Mucosa of rectum (tissue), 2 donors: ENCODE results near the gene CNOT1.

Experiments
- H3K27ac ChIP-seq, 2 donors: one replicate each; pipeline ENCODE4 v1.7.0; 2013; ENCODE audit warnings: inconsistent platforms in 2 of 2, low read depth in 2 of 2, low read length in 2 of 2
- H3K27me3 ChIP-seq, 2 donors: one replicate each; pipeline ENCODE4 v1.7.0; 2013; ENCODE audit warnings: low read length in 2 of 2; ENCODE audit not compliant: control insufficient read depth in 2 of 2, insufficient read depth in 2 of 2
- H3K36me3 ChIP-seq, 2 donors: one replicate each; pipeline ENCODE4 v1.7.0; 2013; ENCODE audit warnings: low read length in 2 of 2; ENCODE audit not compliant: control insufficient read depth in 2 of 2, insufficient read depth in 2 of 2
- H3K4me1 ChIP-seq, 2 donors: one replicate each; pipeline ENCODE4 v1.7.0; 2013; ENCODE audit warnings: low read length in 2 of 2, mild to moderate bottlenecking in 1 of 2; ENCODE audit not compliant: control insufficient read depth in 2 of 2, insufficient read depth in 2 of 2
- H3K4me3 ChIP-seq, 2 donors: one replicate each; pipeline ENCODE4 v1.7.0; 2013; ENCODE audit warnings: low read length in 2 of 2
- H3K9ac ChIP-seq, 2 donors: one replicate each; pipeline ENCODE4 v1.7.0; 2013; ENCODE audit warnings: low read length in 2 of 2, low read depth in 1 of 2, mild to moderate bottlenecking in 1 of 2
- H3K9me3 ChIP-seq, 2 donors: one replicate each; pipeline ENCODE4 v1.7.0; 2013; ENCODE audit warnings: low read length in 2 of 2; ENCODE audit not compliant: control insufficient read depth in 2 of 2
- donor health status: healthy.
- donor health status: Normal muscosa, but diverticular disease.

CNOT1 gene

DNA sequence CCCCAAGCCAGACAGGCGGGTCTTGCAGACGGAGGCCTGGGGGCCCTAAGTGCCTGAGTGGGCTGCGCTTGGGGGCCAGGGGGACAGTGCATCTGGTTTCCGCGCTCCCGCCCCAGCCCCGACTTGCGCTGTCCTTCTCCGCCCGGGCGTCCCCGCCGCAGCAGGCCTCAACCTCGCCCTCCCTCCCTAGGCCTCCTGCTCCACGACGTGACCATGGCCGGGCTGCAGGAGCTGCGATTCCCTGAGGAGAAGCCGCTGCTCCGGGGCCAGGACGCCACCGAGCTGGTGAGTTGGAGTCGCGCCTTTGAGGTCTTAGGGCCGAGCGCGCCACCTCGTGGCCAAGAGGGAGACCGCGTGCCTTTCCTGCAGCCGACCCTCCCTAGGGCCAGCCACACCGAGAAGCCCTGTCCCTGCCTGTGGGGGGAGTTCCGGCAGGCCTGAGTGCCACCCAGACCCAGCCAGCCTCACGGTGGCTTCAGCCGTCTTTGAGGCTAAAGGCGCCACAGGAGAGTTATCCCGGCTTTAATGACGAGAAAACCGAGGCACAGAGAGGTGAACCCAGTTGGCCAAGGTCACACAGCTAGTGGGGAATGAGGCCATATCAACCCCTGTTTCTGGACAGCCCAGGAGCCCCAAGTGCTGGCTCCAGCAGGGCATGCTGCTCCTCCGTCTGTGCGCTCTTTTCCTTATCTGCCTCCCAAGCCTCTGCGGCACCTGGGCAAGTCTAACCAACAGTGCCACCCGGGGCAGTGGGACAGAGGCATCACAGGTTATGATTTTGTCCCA, 141.9 kb downstream of the CNOT1 start:
- no peaks in the 10 kb centered on the region for H3K36me3 ChIP-seq
- H3K9ac ChIP-seq: no peak overlapping the region
- no peaks in the 10 kb centered on the region for H3K27me3 ChIP-seq
- peak overlapping the region in 1 of 2 donors; percentile 23 for H3K4me3 ChIP-seq
- H3K9me3 ChIP-seq: no peaks in the 10 kb centered on the region
- peaks cover 0 to 2% of the 10 kb centered on the region in 2 donors for H3K4me1 ChIP-seq
- no peak overlapping the region for H3K27ac ChIP-seq

- Histone ChIP-seq H3K27me3 (peaks cover 0 to 2% of the 10 kb centered on the region in 2 donors), H3K4me3 (no peak overlapping the region), H3K36me3 (no peaks in the 10 kb centered on the region), H3K4me1 (peaks cover 0 to 2% of the 10 kb centered on the region in 2 donors), H3K27ac (no peak overlapping the region), H3K9me3 (no peaks in the 10 kb centered on the region), H3K9ac (no peak overlapping the region)
These were observed 144.3 kb downstream of the CNOT1 start for GRCh38 chr16:58485184-58485887.

DNA sequence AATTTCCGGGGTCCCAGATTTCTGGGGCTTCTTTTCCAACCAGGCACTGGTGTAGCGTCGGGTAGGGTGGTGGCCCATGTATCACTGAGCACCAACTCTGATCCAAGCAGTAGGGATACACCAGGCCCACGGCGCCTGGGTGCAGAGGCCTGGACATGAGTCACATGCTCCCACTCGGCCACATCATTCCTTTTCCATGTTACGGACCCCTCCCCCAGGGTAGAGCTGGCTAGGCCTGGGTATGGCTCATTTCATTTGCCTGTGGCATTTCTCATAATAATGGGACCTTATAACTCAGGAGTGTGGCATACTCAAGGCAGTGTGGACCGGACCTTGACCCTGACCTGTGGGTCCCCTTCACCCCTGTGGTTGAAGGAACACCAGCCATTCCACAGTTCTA, 147.7 kb downstream of the CNOT1 start:
- Histone ChIP-seq H3K27ac (no peak overlapping the region), H3K36me3 (no peaks in the 10 kb centered on the region), H3K27me3 (peaks cover 0 to 2% of the 10 kb centered on the region in 2 donors), H3K9me3 (no peaks in the 10 kb centered on the region), H3K9ac (no peak overlapping the region), H3K4me3 (no peak overlapping the region), H3K4me1 (no peaks in the 10 kb centered on the region)

DNA sequence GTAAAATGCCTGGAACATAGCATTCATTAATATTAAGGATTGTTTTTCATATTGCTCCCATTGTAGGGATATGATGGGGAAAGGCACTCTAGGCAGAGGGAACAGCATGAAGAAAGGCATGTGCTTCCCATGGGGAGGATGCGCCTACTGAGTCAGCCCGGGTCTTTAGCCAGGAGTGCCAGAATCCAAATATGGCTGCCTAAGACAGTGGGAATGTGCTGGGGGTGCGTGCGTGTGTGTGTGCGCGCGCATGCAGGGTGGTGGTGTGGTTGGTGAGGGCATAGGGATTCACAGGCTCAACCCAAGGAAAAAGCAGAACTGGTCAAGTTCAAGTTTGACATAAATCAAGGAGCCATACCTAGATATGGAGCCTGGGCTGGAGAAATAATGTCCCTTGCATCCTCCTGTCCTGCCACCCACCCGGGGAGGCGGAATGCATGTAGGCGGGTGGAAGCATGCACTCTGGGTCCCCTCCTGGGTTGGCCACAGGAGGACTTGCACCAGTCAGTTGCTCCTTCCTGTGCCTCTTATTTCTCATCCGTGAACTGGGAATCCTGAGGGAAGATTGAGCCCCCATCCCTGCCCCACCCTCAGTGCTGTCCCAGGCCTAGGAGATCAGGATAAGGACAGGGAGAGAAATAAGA, 148.3 kb downstream of the CNOT1 start:
- Histone ChIP-seq H3K4me1 (no peaks in the 10 kb centered on the region), H3K27me3 (peaks cover 0 to 2% of the 10 kb centered on the region in 2 donors), H3K36me3 (no peaks in the 10 kb centered on the region), H3K4me3 (no peak overlapping the region), H3K9ac (no peak overlapping the region), H3K9me3 (no peaks in the 10 kb centered on the region), H3K27ac (no peak overlapping the region)

GRCh38 chr16:58478427-58478826, 151.2 kb downstream of the CNOT1 start:
- H3K4me3 ChIP-seq: no peak overlapping the region
- H3K9ac ChIP-seq: no peak overlapping the region
- no peaks in the 10 kb centered on the region for H3K9me3 ChIP-seq
- H3K4me1 ChIP-seq: no peaks in the 10 kb centered on the region
- peaks cover 3 to 5% of the 10 kb centered on the region in 2 donors for H3K27me3 ChIP-seq
- H3K27ac ChIP-seq: no peak overlapping the region
- no peaks in the 10 kb centered on the region for H3K36me3 ChIP-seq

DNA sequence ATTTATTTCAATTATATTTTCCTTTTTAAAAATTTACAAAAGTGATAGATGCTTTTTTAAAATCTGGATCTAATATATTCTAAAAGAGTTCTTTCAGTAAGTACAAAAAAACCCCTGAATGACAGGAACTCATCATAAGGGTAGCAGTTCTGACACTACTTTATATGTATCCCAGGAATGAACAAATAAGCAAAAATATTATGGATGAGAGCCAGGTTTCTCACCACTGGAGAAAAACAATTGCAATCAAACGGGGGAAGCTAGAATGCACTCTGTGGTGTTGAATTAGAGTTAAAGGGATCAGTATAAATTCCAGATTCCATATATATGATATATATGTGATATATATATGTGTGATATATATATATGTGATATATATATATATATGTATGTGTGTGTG, 152.8 kb downstream of the CNOT1 start:
- H3K4me1 ChIP-seq: no peaks in the 10 kb centered on the region
- no peak overlapping the region for H3K27ac ChIP-seq
- no peaks in the 10 kb centered on the region for H3K36me3 ChIP-seq
- H3K9me3 ChIP-seq: no peaks in the 10 kb centered on the region
- H3K9ac ChIP-seq: no peak overlapping the region
- H3K27me3 ChIP-seq: peaks cover 3% of the 10 kb centered on the region in 2 donors
- H3K4me3 ChIP-seq: no peak overlapping the region

DNA sequence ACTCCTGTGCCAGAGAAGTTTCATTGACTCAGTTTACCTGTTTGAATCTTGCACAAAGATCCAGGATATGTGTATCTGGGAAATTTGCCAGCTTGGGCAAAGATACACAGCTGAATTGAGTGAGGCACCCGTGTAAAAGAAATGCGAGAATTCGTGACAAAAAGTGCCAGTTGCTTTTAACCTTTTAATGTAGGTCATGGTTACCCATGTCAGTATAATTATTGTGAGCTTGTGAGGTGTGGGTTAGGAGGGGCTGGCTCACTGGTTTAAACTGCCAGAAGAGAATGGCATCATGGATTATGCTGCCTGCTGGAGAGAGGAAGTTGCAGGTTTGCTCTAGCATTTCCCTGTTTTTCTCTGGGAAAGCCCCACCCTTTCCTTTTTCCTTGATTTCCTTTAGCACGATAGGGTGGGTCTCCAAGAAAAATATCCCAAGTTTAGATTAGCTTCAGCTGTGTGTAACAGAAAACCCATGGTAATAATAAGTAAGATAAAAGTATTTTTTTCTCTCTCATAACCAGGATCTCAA, 154.5 kb downstream of the CNOT1 start:
- no peak overlapping the region for H3K9ac ChIP-seq
- no peak overlapping the region for H3K4me3 ChIP-seq
- no peaks in the 10 kb centered on the region for H3K4me1 ChIP-seq
- no peaks in the 10 kb centered on the region for H3K36me3 ChIP-seq
- H3K27ac ChIP-seq: no peak overlapping the region
- H3K9me3 ChIP-seq: no peaks in the 10 kb centered on the region
- H3K27me3 ChIP-seq: peaks cover 3% of the 10 kb centered on the region in 2 donors

- Histone ChIP-seq H3K36me3 (no peaks in the 10 kb centered on the region), H3K4me3 (no peak overlapping the region), H3K27me3 (peaks cover 3% of the 10 kb centered on the region in 2 donors), H3K9me3 (no peaks in the 10 kb centered on the region), H3K4me1 (no peaks in the 10 kb centered on the region), H3K9ac (no peak overlapping the region), H3K27ac (no peak overlapping the region)
These were observed 155.3 kb downstream of the CNOT1 start for GRCh38 chr16:58474296-58474695.

GRCh38 chr16:58472827-58473226, 156.8 kb downstream of the CNOT1 start:
- Histone ChIP-seq H3K9me3 (no peaks in the 10 kb centered on the region), H3K27me3 (peaks cover 6% of the 10 kb centered on the region in 2 donors), H3K36me3 (no peaks in the 10 kb centered on the region), H3K27ac (no peak overlapping the region), H3K4me3 (no peak overlapping the region), H3K4me1 (no peaks in the 10 kb centered on the region), H3K9ac (no peak overlapping the region)

- H3K4me3 ChIP-seq: no peak overlapping the region
- H3K4me1 ChIP-seq: no peaks in the 10 kb centered on the region
- H3K27ac ChIP-seq: no peak overlapping the region
- no peaks in the 10 kb centered on the region for H3K9me3 ChIP-seq
- no peaks in the 10 kb centered on the region for H3K36me3 ChIP-seq
- H3K27me3 ChIP-seq: peaks cover 6% of the 10 kb centered on the region in 2 donors
- H3K9ac ChIP-seq: no peak overlapping the region
These were observed 157.4 kb downstream of the CNOT1 start for GRCh38 chr16:58472266-58472665.
